Erythroblast (primary cell): ENCODE measurements around the gene CRELD1.
"Not testable (repeated sequence)": the region's sequence is repeated elsewhere in the genome, so short reads cannot be mapped to it uniquely, and the experiment has no call there.

Experiments used
- DNase-seq, 2 experiments: peaks; one replicate each; lab custom pipeline; 2025; lab: John Stamatoyannopoulos, UW
- GATA1 ChIP-seq: IDR thresholded peaks from 2 replicates; pipeline ENCODE4 v1.6.1; 2011; ENCODE audit warnings: low read depth, mild to moderate bottlenecking, control low read depth, low read length, moderate library complexity
- POLR2A ChIP-seq: IDR thresholded peaks from 2 replicates; pipeline ENCODE4 v1.6.1; 2011; ENCODE audit warnings: mild to moderate bottlenecking, low read length

The CRELD1 gene

GRCh38 chr3:9899289-9899791 is 34.3 kb upstream of the CRELD1 start:
- DNase-seq, result no peak

GRCh38 chr3:9900965-9901415 is 32.6 kb upstream of the CRELD1 start:
- DNase-seq, result not testable (repeated sequence)

More at GRCh38 chr3:9899289-9899791, 34.3 kb upstream of the CRELD1 start:
- no peak for TF ChIP-seq POLR2A
- no peak for TF ChIP-seq GATA1

GRCh38 chr3:9901967-9902366 is 31.7 kb upstream of the CRELD1 start:
- no peak for DNase-seq
- no peak for TF ChIP-seq GATA1
- TF ChIP-seq POLR2A, result no peak

- DNase-seq, result peak; percentile 31 to 38
- no peak for TF ChIP-seq POLR2A
- no peak for TF ChIP-seq GATA1
These were observed 31.0 kb upstream of the CRELD1 start, which contains the start of gene IL17RE for GRCh38 chr3:9902372-9903237. IL17RE (plus strand) TSS chr3:9902848; CDS start chr3:9902933, 85 bp downstream.

- TF ChIP-seq GATA1 (no peak), POLR2A (no peak)
- DNase-seq, result no peak
These were observed 30.4 kb upstream of the CRELD1 start for GRCh38 chr3:9903238-9903624.

- no peak for TF ChIP-seq GATA1
- no peak for TF ChIP-seq POLR2A
These were observed 29.7 kb upstream of the CRELD1 start for GRCh38 chr3:9903904-9904303.

GRCh38 chr3:9906480-9906879 is 27.2 kb upstream of the CRELD1 start:
- no peak for TF ChIP-seq GATA1
- no peak for TF ChIP-seq POLR2A
- no peak for DNase-seq

More at GRCh38 chr3:9903904-9904303, 29.7 kb upstream of the CRELD1 start:
- no peak for DNase-seq

GRCh38 chr3:9908286-9908685 is 25.3 kb upstream of the CRELD1 start:
- TF ChIP-seq POLR2A (no peak), GATA1 (no peak)
- DNase-seq, result no peak

- no peak for DNase-seq
- TF ChIP-seq POLR2A, result no peak
- no peak for TF ChIP-seq GATA1
These were observed 24.2 kb upstream of the CRELD1 start for GRCh38 chr3:9909221-9910013.

- no peak for TF ChIP-seq GATA1
- no peak for TF ChIP-seq POLR2A
- no peak for DNase-seq
These were observed 21.8 kb upstream of the CRELD1 start for GRCh38 chr3:9911863-9912262.

- DNase-seq, result peak; percentile 80 to 82
- TF ChIP-seq GATA1 (no peak), POLR2A (peak; percentile 17)
These were observed 21.2 kb upstream of the CRELD1 start for GRCh38 chr3:9912294-9912935.

GRCh38 chr3:9913601-9914000 is 20.0 kb upstream of the CRELD1 start:
- no peak for TF ChIP-seq POLR2A
- TF ChIP-seq GATA1, result no peak
- DNase-seq, result no peak

- TF ChIP-seq POLR2A (no peak), GATA1 (no peak)
- no peak for DNase-seq
These were observed 19.6 kb upstream of the CRELD1 start for GRCh38 chr3:9914011-9914410.

- peak; percentile 83 to 88 for DNase-seq
- TF ChIP-seq GATA1 (no peak), POLR2A (no peak)
These were observed 18.9 kb upstream of the CRELD1 start for GRCh38 chr3:9914559-9915253.
